HEK293 (cell line): ENCODE data around the gene NCF2.

Source experiments
- CTCF ChIA-PET: fragments of 350-600 bp; formaldehyde crosslinking; extraction: SDS; loops from one replicate; lab custom pipeline; 2021; ENCODE audit warnings: antibody characterized with exemption; lab: Yijun Ruan, JAX
- POLR2A ChIA-PET: fragments of 300-600 bp; formaldehyde crosslinking; extraction: SDS; loops from one replicate; lab custom pipeline; 2020; ENCODE audit warnings: antibody characterized with exemption, inconsistent platforms; lab: Yijun Ruan, JAX
- H3K27ac ChIP-seq: fragments of 200-500 bp; sonication (Bioruptor generic); 2 replicates; pipeline ENCODE4 v1.5.1; 2014; ENCODE audit warnings: low read depth, low read length, control low read depth, inconsistent platforms; ENCODE audit errors: extremely low read depth
- H3K36me3 ChIP-seq, 2 experiments: fragments of 200-500 bp in 1 of 2; sonication (Bioruptor generic) in 1 of 2; 1 replicate in 1 of 2; 2 replicates in 1 of 2; pipeline ENCODE4 v1.5.1; 2014 to 2017; ENCODE audit warnings: inconsistent platforms in 2 of 2, low read length in 2 of 2; ENCODE audit not compliant: control insufficient read depth in 2 of 2, insufficient read depth in 1 of 2
- H3K4me1 ChIP-seq: fragments of 200-500 bp; sonication (Bioruptor generic); 2 replicates; pipeline ENCODE4 v1.5.1; 2014; ENCODE audit warnings: mild to moderate bottlenecking, low read length, inconsistent platforms; ENCODE audit not compliant: control insufficient read depth, insufficient read depth
- H3K4me3 ChIP-seq: 2 replicates; pipeline ENCODE4 v1.5.1; 2011; ENCODE audit warnings: low read depth, mild to moderate bottlenecking, control low read depth, low read length, moderate library complexity
- H3K9me3 ChIP-seq: fragments of 200-500 bp; sonication (Bioruptor generic); 2 replicates; pipeline ENCODE4 v1.5.1; 2014; ENCODE audit warnings: low read depth, low read length, inconsistent platforms; ENCODE audit not compliant: control insufficient read depth, insufficient read depth
- CTCF ChIP-seq: fragments of 450-650 bp; formaldehyde crosslinking; IDR thresholded peaks from 2 replicates; pipeline ENCODE4 v1.5.1; 2016; ENCODE audit warnings: missing biosample characterization, missing genetic modification characterization
- HOXD13 ChIP-seq: sonication (generic); formaldehyde crosslinking; IDR thresholded peaks from 2 replicates; pipeline ENCODE4 v1.8.0; 2022; ENCODE audit warnings: missing genetic modification reagents, borderline replicate concordance
- KLF9 ChIP-seq: fragments of 450-650 bp; formaldehyde crosslinking; IDR thresholded peaks from 2 replicates; pipeline ENCODE4 v1.5.1; 2016; ENCODE audit warnings: missing biosample characterization, missing genetic modification characterization, low read depth
- PRDM4 ChIP-seq: fragments of 450-650 bp; formaldehyde crosslinking; IDR thresholded peaks from 2 replicates; pipeline ENCODE4 v1.5.1; 2017; ENCODE audit warnings: missing biosample characterization, missing genetic modification characterization
- SP3 ChIP-seq: fragments of 450-650 bp; formaldehyde crosslinking; IDR thresholded peaks from 2 replicates; pipeline ENCODE4 v1.5.1; 2016; ENCODE audit warnings: missing biosample characterization, missing genetic modification characterization
- ZBTB20 ChIP-seq: fragments of 450-650 bp; formaldehyde crosslinking; IDR thresholded peaks from 2 replicates; pipeline ENCODE4 v1.5.1; 2016; ENCODE audit warnings: missing biosample characterization, missing genetic modification characterization
- ZNF132 ChIP-seq: fragments of 450-650 bp; formaldehyde crosslinking; IDR thresholded peaks from 2 replicates; pipeline ENCODE4 v1.5.1; 2017; ENCODE audit warnings: missing biosample characterization, missing genetic modification characterization, borderline replicate concordance
- ZNF184 ChIP-seq: fragments of 450-650 bp; IDR thresholded peaks from 2 replicates; pipeline ENCODE4 v1.5.1; 2018; ENCODE audit warnings: missing biosample characterization, mild to moderate bottlenecking, missing genetic modification characterization
- ZNF341 ChIP-seq: fragments of 450-650 bp; formaldehyde crosslinking; IDR thresholded peaks from 2 replicates; pipeline ENCODE4; 2016; ENCODE audit warnings: low read depth, missing biosample characterization, missing genetic modification characterization
- ZNF37A ChIP-seq: fragments of 450-650 bp; IDR thresholded peaks from 2 replicates; pipeline ENCODE4 v1.5.1; 2018; ENCODE audit warnings: missing biosample characterization, missing genetic modification characterization
- ZNF398 ChIP-seq: fragments of 450-650 bp; formaldehyde crosslinking; IDR thresholded peaks from 2 replicates; pipeline ENCODE4 v1.5.1; 2017; ENCODE audit warnings: missing biosample characterization, missing genetic modification characterization
- ZNF416 ChIP-seq: fragments of 450-650 bp; formaldehyde crosslinking; IDR thresholded peaks from 2 replicates; pipeline ENCODE4 v1.5.1; 2016; ENCODE audit warnings: missing biosample characterization, missing genetic modification characterization
- ZNF433 ChIP-seq: fragments of 450-650 bp; formaldehyde crosslinking; IDR thresholded peaks from 2 replicates; pipeline ENCODE4 v1.5.1; 2016; ENCODE audit warnings: missing biosample characterization, missing genetic modification characterization, low read depth
- ZNF513 ChIP-seq: fragments of 450-650 bp; IDR thresholded peaks from 2 replicates; pipeline ENCODE4 v1.5.1; 2018; ENCODE audit warnings: missing biosample characterization, missing genetic modification characterization
- ZNF549 ChIP-seq: fragments of 450-650 bp; IDR thresholded peaks from 2 replicates; pipeline ENCODE4 v1.5.1; 2018; ENCODE audit warnings: missing biosample characterization, missing genetic modification characterization, mild to moderate bottlenecking, inconsistent platforms, moderate library complexity
- ZNF624 ChIP-seq: fragments of 450-650 bp; formaldehyde crosslinking; IDR thresholded peaks from 2 replicates; pipeline ENCODE4 v1.5.1; 2017; ENCODE audit warnings: missing biosample characterization, missing genetic modification characterization
- ZNF664 ChIP-seq: fragments of 450-650 bp; formaldehyde crosslinking; IDR thresholded peaks from 2 replicates; pipeline ENCODE4 v1.5.1; 2016; ENCODE audit warnings: missing biosample characterization, missing genetic modification characterization
- ZNF701 ChIP-seq: fragments of 450-650 bp; formaldehyde crosslinking; IDR thresholded peaks from 2 replicates; pipeline ENCODE4 v1.5.1; 2016; ENCODE audit warnings: missing biosample characterization, missing genetic modification characterization
- ZNF785 ChIP-seq: fragments of 450-650 bp; formaldehyde crosslinking; IDR thresholded peaks from 2 replicates; pipeline ENCODE4 v1.5.1; 2016; ENCODE audit warnings: missing biosample characterization, missing genetic modification characterization

Gene NCF2

GRCh38 chr1:183551924-183552323 is 38.3 kb downstream of the NCF2 start:
- Histone ChIP-seq H3K27ac (no peak overlapping the region), H3K9me3 (no peaks in the 10 kb centered on the region), H3K36me3 (peaks cover 17 to 70% of the 10 kb centered on the region in 2 experiments; a peak in 2 of 3 replicates), H3K4me1 (no peaks in the 10 kb centered on the region), H3K4me3 (no peak overlapping the region)
- CTCF ChIA-PET = no interaction called here
- TF ChIP-seq CTCF (tag by site-specific recombination) = no peak
- TF ChIP-seq ZNF398 (tag by site-specific recombination) = no peak
- TF ChIP-seq SP3 (tag by site-specific recombination) = no peak
- no peak for TF ChIP-seq ZNF416 (tag by site-specific recombination)
- no peak for TF ChIP-seq KLF9 (tag by site-specific recombination)
- no peak for TF ChIP-seq ZNF701 (tag by site-specific recombination)
- no peak for TF ChIP-seq ZNF513 (tag by site-specific recombination)
- TF ChIP-seq ZBTB20 (tag by site-specific recombination) = no peak
- no peak for TF ChIP-seq HOXD13
- TF ChIP-seq ZNF184 (tag by site-specific recombination) = no peak
- no peak for TF ChIP-seq ZNF341 (tag by site-specific recombination)
- TF ChIP-seq ZNF433 (tag by site-specific recombination) = no peak
- no peak for TF ChIP-seq ZNF785 (tag by site-specific recombination)
- TF ChIP-seq ZNF624 (tag by site-specific recombination) = no peak
- no peak for TF ChIP-seq PRDM4 (tag by site-specific recombination)
- no peak for TF ChIP-seq ZNF549
- POLR2A ChIA-PET = no interaction called here

- Histone ChIP-seq H3K4me3 (no peak overlapping the region), H3K27ac (no peak overlapping the region), H3K4me1 (no peaks in the 10 kb centered on the region), H3K9me3 (no peaks in the 10 kb centered on the region), H3K36me3 (peaks cover 21 to 80% of the 10 kb centered on the region in 2 experiments; a peak in 2 of 3 replicates)
- TF ChIP-seq ZNF132 (tag by site-specific recombination) (no peak), ZNF37A (tag by site-specific recombination) (no peak), ZNF664 (tag by site-specific recombination) (no peak)
- CTCF ChIA-PET = no interaction called here
- POLR2A ChIA-PET = no interaction called here
These were observed 39.3 kb downstream of the NCF2 start for GRCh38 chr1:183550915-183551314.
